Measurements from ENCODE around the gene TACC3. TPM values are rescaled to one million over a fixed set of nuclear protein-coding genes. Genes with fewer than 3 reads are reported as not detected.

Gene TACC3
- total RNA-seq, 4 donors from 2014 or later = 2.5 to 8.8 (median 5.8) TPM

DNA sequence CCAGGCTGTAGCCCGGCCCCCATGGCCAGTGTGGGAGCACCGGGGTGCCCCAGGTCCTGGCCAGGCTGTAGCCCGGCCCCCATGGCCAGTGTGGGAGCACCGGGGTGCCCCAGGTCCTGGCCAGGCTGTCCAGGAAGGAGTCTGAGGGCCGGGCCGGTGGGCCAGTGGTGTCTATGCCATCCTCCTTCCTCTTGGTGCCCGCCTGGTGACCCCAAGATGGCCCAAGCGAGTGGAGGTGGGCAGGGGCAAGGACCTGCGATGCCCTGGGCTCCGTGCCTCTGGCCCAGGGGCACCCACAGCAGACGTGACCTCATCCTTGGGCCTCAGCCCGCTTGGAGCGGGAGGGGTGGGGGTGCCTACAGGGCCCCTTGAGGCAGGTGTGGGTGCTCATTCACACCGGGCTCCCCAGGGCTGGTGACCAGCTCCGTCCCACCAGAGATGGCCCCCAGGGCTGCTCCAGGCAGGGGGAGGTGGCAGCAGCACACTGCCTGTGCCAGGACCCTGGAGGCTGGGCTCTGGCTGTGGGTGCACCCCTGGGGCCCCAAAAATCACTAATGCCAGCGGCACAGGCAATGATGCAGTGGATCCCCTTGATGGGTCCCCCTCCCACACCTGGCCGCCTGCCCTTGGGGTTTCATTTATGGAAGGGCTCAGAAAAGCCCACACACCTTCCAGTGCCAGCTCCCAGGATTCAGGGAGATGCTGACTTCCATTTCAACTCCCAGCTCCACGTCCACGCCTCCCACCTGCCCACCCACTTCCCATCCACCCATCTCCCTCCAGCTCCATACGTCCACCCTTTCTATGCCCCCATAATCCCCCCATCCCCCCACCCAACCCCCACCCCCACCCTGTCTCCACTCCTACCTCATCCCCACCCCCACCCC, 35.8 kb downstream of the TACC3 start:
- Histone ChIP-seq H3K4me3 (no peak overlapping the region), H3K36me3 (no peaks in the 10 kb centered on the region), H3K4me1 (peaks cover 5 to 13% (median 12%) of the 10 kb centered on the region in 4 donors), H3K27me3 (peaks cover 0 to 9% (median 0%) of the 10 kb centered on the region in 4 donors), H3K27ac (replicated peaks in 1 of 4) (no peak overlapping the region), H3K9me3 (no peaks in the 10 kb centered on the region)
- no peak for TF ChIP-seq POLR2AphosphoS5 (IDR thresholded peaks at IDR 0.05)
- TF ChIP-seq POLR2A (IDR thresholded peaks at IDR 0.05; ENCODE audit: low read depth) = no peak
- TF ChIP-seq CTCF (IDR thresholded peaks at IDR 0.05) = no peak
- TF ChIP-seq EP300 (IDR thresholded peaks at IDR 0.05) = no peak
- 79% methylated on average over 6 of the region's 20 CpGs for WGBS
- intact Hi-C loops (cut with DNase I) = no loop called here
- DNase-seq (ENCODE audit: extremely low spot score) = no peak

DNA sequence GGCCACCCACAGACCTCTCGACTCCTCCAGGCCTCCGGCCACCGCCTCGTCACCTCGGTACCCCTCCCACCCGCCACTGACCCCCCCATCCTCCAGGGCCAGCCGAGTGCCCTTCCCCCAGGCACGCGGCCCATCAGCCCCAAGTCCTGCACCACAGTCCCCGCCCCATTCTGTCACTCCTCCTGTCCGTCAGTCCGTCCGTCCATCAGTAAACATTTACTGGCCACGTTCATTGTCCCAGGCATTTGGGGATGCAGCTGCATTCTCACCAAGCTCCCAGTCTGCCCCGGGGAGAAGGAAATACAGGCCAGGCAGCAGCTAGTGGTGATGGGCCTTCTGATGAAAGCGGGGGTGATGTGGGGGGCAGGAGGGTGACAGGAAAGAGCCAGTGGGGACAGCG, 36.5 kb downstream of the TACC3 start:
- 75% methylated on average over 16 of the region's 17 CpGs for WGBS
- Histone ChIP-seq H3K4me1 (peaks cover 0 to 6% (median 5%) of the 10 kb centered on the region in 4 donors), H3K27me3 (peaks cover 0 to 9% (median 0%) of the 10 kb centered on the region in 4 donors), H3K4me3 (no peak overlapping the region), H3K36me3 (no peaks in the 10 kb centered on the region), H3K9me3 (no peaks in the 10 kb centered on the region), H3K27ac (replicated peaks in 1 of 4) (no peak overlapping the region)
- no peak for DNase-seq (ENCODE audit: extremely low spot score)
- TF ChIP-seq EP300 (IDR thresholded peaks at IDR 0.05) (no peak), CTCF (IDR thresholded peaks at IDR 0.05) (no peak), POLR2AphosphoS5 (IDR thresholded peaks at IDR 0.05) (no peak), POLR2A (IDR thresholded peaks at IDR 0.05; ENCODE audit: low read depth) (no peak)
- intact Hi-C loops (cut with DNase I) = no loop called here

DNA sequence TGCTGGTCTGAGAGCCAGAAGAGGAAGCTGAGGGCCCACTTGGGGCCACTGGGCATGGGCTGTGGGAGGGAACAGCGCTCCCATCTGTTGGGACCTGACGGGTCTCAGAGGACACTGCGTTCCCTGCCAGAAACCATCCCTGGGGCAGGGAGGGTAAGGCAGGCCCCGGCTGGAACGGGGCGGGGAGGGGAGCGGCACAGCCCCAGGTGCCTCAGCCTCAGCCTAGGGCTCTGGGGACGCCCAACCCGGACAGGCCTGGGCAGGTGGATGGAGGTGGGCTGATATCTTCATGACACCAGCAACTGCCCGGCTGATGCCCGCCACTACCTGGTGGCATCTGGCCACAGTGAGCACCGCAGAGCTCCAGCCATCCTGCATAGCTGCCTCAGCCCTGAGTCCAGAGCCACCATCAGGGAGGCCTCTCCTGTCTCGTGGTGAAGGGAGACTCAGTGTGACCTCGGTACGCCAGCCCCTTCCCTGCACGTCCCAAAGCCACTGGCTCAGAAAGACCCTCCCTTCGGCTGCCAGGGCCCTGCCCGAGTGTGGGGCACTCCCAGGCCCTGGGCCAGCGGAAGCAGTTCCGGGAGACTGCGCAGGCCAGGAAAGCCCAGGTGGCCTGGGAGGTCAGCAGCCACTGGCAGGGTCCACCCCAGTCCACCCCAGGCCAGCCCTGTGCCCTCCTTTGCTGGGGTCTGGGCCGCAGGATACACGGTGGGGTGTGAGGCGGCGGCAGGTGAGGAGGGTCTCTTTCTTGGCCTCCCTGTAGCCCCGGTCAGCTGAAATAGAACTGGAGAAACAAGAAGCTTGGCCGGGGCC, 37.2 kb downstream of the TACC3 start:
- TF ChIP-seq POLR2AphosphoS5 (IDR thresholded peaks at IDR 0.05) (no peak), EP300 (IDR thresholded peaks at IDR 0.05) (no peak), POLR2A (IDR thresholded peaks at IDR 0.05; ENCODE audit: low read depth) (no peak), CTCF (IDR thresholded peaks at IDR 0.05) (no peak)
- WGBS = 92% methylated on average over 16 of the region's 27 CpGs
- intact Hi-C loops (cut with DNase I) = no loop called here
- H3K9me3 ChIP-seq = no peaks in the 10 kb centered on the region
- H3K27ac ChIP-seq (replicated peaks in 1 of 4) = no peak overlapping the region
- H3K36me3 ChIP-seq = no peaks in the 10 kb centered on the region
- peaks cover 0 to 14% (median 0%) of the 10 kb centered on the region in 4 donors for H3K27me3 ChIP-seq
- no peak overlapping the region for H3K4me3 ChIP-seq
- H3K4me1 ChIP-seq = peaks cover 3 to 12% (median 9%) of the 10 kb centered on the region in 4 donors
- DNase-seq (ENCODE audit: extremely low spot score) = no peak

GRCh38 chr4:1759170-1759817, 38.0 kb downstream of the TACC3 start:
- H3K4me1 ChIP-seq = peaks cover 7 to 20% (median 16%) of the 10 kb centered on the region in 4 donors
- no peak overlapping the region for H3K27ac ChIP-seq (replicated peaks in 1 of 4)
- intact Hi-C loops (cut with DNase I) = no loop called here
- 78% methylated on average over 14 of the region's 19 CpGs for WGBS
- H3K36me3 ChIP-seq = no peaks in the 10 kb centered on the region
- no peak overlapping the region for H3K4me3 ChIP-seq
- TF ChIP-seq CTCF (IDR thresholded peaks at IDR 0.05) = no peak
- TF ChIP-seq EP300 (IDR thresholded peaks at IDR 0.05) = no peak
- no peaks in the 10 kb centered on the region for H3K9me3 ChIP-seq
- H3K27me3 ChIP-seq = peaks cover 0 to 20% (median 0%) of the 10 kb centered on the region in 4 donors
- DNase-seq (ENCODE audit: extremely low spot score) = no peak

All from esophagus muscularis mucosa (tissue), 4 donors.